Measurements from ENCODE around the gene OXSM. TPM values are rescaled to one million over a fixed set of nuclear protein-coding genes. Genes with fewer than 3 reads are reported as not detected.
A peak's percentile ranks its signal among the peaks of the same experiment; 100 is the strongest.

OXSM gene
- total RNA-seq, 1 experiment from 2014 or later = 11.1 TPM

DNA sequence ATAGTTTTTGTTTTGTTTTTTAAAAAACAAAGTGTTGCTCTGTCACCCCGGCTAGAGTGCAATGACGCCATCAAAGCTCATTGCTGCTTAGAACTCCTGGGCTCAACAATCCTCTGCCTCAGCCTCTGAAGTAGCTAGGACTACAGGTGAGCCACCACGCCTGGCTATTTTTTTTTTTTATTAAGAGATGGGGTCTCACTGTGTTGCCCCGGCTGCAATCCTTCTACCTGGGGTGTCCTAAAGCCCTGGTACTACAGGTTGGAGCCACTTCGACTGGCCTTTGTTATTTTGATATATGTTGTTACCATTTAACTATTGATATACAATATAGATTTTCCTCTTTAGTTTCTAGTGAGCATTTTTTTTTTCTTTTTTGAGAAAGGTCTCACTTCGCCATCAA, 9.3 kb upstream of the OXSM start:
- H3K27ac Mint-ChIP-seq (ENCODE audit: unreplicated experiment) = no peak overlapping the region
- no peaks in the 10 kb centered on the region for H3K9me3 Mint-ChIP-seq (ENCODE audit: unreplicated experiment)
- CTCF ChIA-PET = no interaction called here
- intact Hi-C loops (cut with micrococcal nuclease; ENCODE audit: unreplicated experiment) = no loop called here
- no TSS peak for BruUV-seq (replicated peaks)
- Histone ChIP-seq H3K4me3 (ENCODE audit: low read depth, low read length) (no peak overlapping the region), H3K27me3 (replicated peaks; ENCODE audit: control insufficient read depth, insufficient read depth, low read length) (no peaks in the 10 kb centered on the region), H3K9me3 (no peaks in the 10 kb centered on the region), H3K36me3 (ENCODE audit: control insufficient read depth, insufficient read depth, low read length) (no peaks in the 10 kb centered on the region), H3K4me1 (peaks cover 8% of the 10 kb centered on the region)
- H3K27me3 Mint-ChIP-seq (ENCODE audit: insufficient read depth, unreplicated experiment) = no peaks in the 10 kb centered on the region
- DNase-seq = no peak
- peaks cover 6% of the 10 kb centered on the region for H3K4me1 Mint-ChIP-seq (ENCODE audit: low read depth, unreplicated experiment)
- TF ChIP-seq CTCF (IDR thresholded peaks at IDR 0.05; ENCODE audit: insufficient read depth in 1 of 2, low read depth in 1 of 2, low read length in 1 of 2, severe bottlenecking in 1 of 2, unreplicated experiment in 1 of 2) = no peak
- H3K4me3 Mint-ChIP-seq (ENCODE audit: unreplicated experiment) = no peak overlapping the region
- POLR2A ChIA-PET = no interaction called here
- peaks cover 22% of the 10 kb centered on the region for H3K36me3 Mint-ChIP-seq (ENCODE audit: insufficient read depth, unreplicated experiment)

- H3K4me3 Mint-ChIP-seq (ENCODE audit: unreplicated experiment) = no peak overlapping the region
- no peaks in the 10 kb centered on the region for H3K9me3 Mint-ChIP-seq (ENCODE audit: unreplicated experiment)
- Histone ChIP-seq H3K36me3 (ENCODE audit: control insufficient read depth, insufficient read depth, low read length) (no peaks in the 10 kb centered on the region), H3K27me3 (replicated peaks; ENCODE audit: control insufficient read depth, insufficient read depth, low read length) (no peaks in the 10 kb centered on the region), H3K9me3 (no peaks in the 10 kb centered on the region), H3K4me3 (ENCODE audit: low read depth, low read length) (no peak overlapping the region), H3K4me1 (peaks cover 8% of the 10 kb centered on the region)
- BruUV-seq (replicated peaks) = no TSS peak
- H3K27ac Mint-ChIP-seq (ENCODE audit: unreplicated experiment) = no peak overlapping the region
- DNase-seq = no peak
- ChIA-PET POLR2A (no interaction called here), CTCF (no interaction called here)
- intact Hi-C loops (cut with micrococcal nuclease; ENCODE audit: unreplicated experiment) = no loop called here
- H3K36me3 Mint-ChIP-seq (ENCODE audit: insufficient read depth, unreplicated experiment) = peaks cover 22% of the 10 kb centered on the region
- no peak for TF ChIP-seq CTCF (IDR thresholded peaks at IDR 0.05; ENCODE audit: insufficient read depth in 1 of 2, low read depth in 1 of 2, low read length in 1 of 2, severe bottlenecking in 1 of 2, unreplicated experiment in 1 of 2)
- peaks cover 6% of the 10 kb centered on the region for H3K4me1 Mint-ChIP-seq (ENCODE audit: low read depth, unreplicated experiment)
- no peaks in the 10 kb centered on the region for H3K27me3 Mint-ChIP-seq (ENCODE audit: insufficient read depth, unreplicated experiment)
These were observed 8.6 kb upstream of the OXSM start for GRCh38 chr3:25781145-25781757.

GRCh38 chr3:25781758-25782594, 7.9 kb upstream of the OXSM start:
- intact Hi-C loops (cut with micrococcal nuclease; ENCODE audit: unreplicated experiment) = loop anchor here (2.0 kb wide), 1 partner anchor 117 kb away; the partner anchor contains the start of gene TOP2B
- no peaks in the 10 kb centered on the region for H3K27me3 ChIP-seq (replicated peaks; ENCODE audit: control insufficient read depth, insufficient read depth, low read length)
- H3K27me3 Mint-ChIP-seq (ENCODE audit: insufficient read depth, unreplicated experiment) = no peaks in the 10 kb centered on the region
- ChIA-PET CTCF (no interaction called here), POLR2A (no interaction called here)
- DNase-seq = no peak
- H3K36me3 ChIP-seq (ENCODE audit: control insufficient read depth, insufficient read depth, low read length) = no peaks in the 10 kb centered on the region
- H3K4me3 Mint-ChIP-seq (ENCODE audit: unreplicated experiment) = peak overlapping the region; percentile 75
- peaks cover 15% of the 10 kb centered on the region for H3K36me3 Mint-ChIP-seq (ENCODE audit: insufficient read depth, unreplicated experiment)
- TF ChIP-seq CTCF (IDR thresholded peaks at IDR 0.05; ENCODE audit: insufficient read depth in 1 of 2, low read depth in 1 of 2, low read length in 1 of 2, severe bottlenecking in 1 of 2, unreplicated experiment in 1 of 2) = no peak
- TSS peak; percentile 50 for BruUV-seq (replicated peaks)
- no peaks in the 10 kb centered on the region for H3K9me3 ChIP-seq
- peak overlapping the region; percentile 45 for H3K27ac Mint-ChIP-seq (ENCODE audit: unreplicated experiment)
- H3K4me3 ChIP-seq (ENCODE audit: low read depth, low read length) = peak overlapping the region; percentile 92
- H3K4me1 Mint-ChIP-seq (ENCODE audit: low read depth, unreplicated experiment) = peaks cover 7% of the 10 kb centered on the region
- no peaks in the 10 kb centered on the region for H3K9me3 Mint-ChIP-seq (ENCODE audit: unreplicated experiment)
- H3K4me1 ChIP-seq = peaks cover 8% of the 10 kb centered on the region
